Activated CD4-positive, alpha-beta T cell treated with anti-CD3 and anti-CD28 coated beads for 48 hours (primary cell): ENCODE results near the gene KRT77.

Experiments
- DNase-seq: peaks from one replicate; pipeline ENCODE4 v3.0.0-alpha.2; 2020

Gene KRT77

DNA sequence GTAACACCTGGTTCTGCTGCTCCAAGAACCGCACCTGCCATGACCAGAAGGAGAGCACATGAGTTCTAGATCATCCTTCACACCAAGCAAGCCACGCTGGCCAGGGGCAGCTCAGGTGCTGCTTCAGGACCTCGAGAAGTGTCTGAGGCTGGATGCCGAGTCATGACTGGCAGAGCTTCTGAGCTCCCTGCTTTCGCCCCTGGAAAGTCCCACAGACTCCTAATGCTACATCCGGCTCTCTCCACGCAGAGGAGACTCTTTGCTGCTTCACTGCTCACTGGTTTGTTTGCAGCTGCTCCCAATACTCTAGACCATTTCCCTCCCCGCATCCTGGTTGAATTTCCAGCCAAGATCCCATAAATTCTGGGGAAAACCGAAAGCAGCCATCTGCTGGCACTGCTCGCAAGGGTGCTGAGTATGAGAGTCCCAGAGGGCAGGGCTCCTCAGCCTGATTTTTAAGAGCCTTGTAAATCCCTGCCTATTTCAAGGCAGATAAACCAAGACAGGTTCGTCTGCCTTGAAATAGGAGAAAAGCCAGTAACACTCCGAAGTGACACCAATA is 52.7 kb downstream of the KRT77 start:
- no peak for DNase-seq

DNA sequence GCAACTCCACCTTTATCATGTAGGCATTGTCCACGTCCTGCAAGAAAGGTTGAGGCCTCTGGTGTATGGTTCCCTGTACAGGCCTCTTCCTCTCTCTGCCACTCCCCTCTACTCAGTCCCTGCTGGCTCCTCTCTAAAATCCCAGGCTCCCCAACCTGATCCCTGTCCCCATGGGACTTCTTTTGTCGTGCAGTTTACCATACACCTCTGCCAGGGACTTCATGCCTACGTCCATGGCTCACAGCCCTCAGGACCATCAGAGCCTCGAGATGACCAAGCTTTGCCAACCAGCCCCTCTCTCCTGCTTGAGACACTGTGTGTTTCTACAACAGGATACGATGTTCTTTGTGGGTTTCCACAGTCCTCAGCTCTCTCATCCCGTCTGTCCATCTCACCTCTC is 54.3 kb downstream of the KRT77 start:
- no peak for DNase-seq

DNA sequence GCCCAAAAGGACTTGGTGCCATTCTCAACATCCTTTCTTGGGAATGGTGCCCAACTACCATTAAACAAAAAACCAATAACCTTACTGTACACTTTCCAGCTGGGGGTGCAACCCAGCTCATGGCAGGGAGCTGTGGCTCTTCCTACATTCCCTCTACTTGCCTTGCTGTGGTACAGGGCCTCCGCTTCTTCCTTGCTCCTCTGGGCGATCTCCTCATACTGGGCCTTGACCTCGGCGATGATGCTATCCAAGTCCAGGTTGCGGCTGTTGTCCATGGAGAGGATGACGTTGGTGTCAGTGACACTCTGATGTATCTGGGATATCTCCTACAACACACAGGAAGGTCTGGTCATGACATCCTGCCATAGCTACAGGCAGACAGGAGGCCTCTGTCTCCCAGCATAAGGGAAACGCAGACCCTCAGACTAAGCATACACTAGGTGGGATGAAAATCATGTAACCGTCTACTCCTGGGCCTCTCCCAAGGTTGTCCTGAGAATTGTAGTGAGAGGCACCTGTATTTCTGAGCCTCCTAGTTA is 55.2 kb downstream of the KRT77 start:
- no peak for DNase-seq

DNA sequence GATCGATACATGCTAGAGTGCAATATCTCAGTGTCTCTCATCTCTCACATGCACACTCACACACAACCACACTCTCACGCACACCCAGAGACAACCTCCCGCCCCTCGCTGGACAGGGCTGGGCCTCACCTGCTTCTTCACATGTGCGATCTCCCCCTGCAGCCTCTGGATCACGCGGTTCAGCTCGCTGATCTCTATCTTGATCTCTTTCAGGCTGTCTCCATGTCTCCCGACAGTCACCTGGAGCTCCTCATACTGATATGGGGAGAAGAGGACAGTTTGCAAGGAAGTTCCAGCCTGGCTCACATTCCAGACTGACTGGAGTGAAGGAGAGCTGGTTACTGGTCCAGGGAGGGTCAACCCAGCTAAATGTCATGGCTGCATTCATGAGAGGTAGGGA is 55.7 kb downstream of the KRT77 start:
- DNase-seq = no peak

DNA sequence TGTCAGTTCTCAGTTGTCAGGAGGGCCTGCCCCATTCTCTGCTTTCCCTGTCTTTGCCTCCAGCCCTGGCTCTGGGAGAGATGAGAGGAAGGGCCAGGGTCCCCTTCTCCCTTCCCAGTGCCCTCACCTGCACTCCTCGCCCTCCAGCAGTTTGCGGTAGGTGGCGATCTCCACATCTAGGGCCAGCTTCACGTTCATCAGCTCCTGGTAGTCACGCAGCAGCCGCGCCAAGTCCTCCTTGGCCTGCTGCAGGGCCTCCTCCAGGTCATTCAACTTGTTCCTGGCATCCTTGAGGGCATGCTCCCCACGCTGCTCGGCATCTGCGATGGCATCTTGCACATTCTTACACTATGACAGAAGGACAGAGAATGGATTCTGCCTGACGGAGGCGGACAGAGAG is 56.7 kb downstream of the KRT77 start:
- no peak for DNase-seq

DNA sequence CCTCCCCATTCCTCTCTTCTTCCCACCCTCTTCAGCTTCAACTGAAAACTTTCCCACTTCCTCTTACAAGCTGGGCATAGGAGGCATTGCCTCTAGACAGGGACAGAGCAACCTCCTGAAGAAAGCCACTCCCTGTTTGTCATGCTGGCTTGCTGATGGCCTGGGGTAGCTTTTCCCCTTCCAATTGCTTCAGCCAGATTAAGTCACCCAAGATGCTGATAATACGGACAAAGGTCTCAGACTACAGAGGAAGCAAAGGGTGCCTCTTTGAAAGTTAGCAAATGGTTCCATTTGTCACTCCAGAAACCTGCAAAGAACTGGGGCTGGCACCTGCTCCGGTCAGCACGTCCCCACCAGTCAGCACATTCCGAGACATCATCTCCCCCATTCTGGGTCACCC is 57.3 kb downstream of the KRT77 start:
- DNase-seq = no peak

DNA sequence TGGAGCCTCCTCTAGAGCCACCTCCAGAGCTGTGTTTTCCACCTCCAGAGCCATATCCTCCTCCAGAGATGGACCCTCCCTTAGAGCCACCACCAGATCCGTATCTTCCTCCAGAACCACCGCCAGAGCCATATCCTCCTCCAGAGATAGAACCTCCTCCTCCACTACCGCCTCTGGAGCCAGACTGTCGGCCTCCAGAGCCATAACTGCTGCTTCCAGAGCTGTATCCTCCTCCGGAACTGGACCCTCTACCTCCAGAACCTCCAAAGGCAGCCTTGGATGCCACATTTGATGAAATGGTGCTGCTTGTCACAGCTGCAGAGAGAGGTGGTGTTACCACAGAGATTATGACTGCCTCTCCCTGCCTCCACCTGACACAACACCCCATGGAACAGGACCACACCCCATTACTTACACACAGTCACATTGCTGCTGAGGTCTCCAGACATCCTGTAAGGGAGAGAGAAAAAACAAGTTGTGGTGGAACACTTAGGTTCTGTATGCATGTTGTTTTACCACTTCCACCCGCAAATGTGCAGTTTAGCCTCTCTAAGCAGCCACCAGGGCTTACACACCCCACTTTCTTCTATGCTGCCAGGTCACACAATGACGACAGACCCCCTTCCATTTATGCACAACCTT is 58.1 kb downstream of the KRT77 start:
- peak; percentile 22 for DNase-seq

DNA sequence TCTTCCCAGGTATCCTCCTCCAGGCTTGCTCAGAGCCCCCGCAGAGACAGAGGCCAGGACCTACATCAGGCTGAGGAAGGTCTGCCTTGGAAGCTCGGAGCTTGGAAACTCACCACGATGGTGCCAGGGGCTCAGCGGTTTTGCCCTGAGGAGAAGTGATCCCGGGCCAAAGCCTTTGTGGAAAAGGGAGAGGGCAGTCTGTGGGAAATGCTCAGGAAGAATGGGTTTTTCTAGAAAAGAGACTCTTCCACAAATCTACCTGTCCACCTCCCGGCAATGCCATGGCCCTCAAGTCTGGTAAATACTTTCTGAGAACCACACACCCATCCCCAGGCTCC is 59.3 kb downstream of the KRT77 start:
- DNase-seq = no peak

DNA sequence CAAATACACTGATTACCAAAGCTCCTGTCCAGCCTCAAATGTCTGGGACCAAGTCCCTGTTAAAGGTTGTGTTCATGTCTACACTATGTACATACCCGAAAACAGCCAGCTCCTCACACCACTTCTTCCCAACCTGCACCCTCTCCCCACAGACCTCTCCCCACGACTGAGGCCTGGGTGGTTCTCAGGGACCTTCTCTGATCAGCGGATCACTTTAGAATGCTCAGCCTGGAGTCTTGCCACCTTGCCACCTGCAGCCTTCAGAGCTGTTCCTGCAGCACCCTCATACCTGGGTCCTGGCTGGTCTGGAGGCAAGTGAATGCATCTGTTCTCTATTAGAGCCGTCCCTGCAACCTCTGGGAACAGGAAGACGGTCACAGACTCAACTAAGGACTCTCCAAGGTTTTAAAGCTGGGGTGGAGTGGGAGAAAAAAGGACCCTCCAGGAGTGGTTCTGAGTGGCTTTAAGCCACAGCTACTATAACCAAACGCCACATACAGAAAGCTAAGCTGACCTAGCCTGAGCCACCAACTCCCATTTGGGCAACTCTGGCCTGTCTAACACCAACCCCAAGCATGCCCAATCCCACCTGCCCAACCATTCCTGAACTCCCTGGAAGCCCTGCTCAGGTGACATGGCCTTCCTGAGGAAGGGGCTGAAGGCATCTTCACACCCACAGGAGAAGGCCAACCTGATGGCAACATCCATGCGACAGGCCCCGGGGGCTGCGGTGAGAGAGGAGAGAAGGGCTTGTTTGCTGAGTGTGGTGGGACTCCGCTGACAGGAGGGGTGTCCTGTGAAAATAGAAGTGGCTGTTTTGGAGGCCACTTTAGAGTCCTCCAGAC is 59.9 kb downstream of the KRT77 start:
- no peak for DNase-seq

DNA sequence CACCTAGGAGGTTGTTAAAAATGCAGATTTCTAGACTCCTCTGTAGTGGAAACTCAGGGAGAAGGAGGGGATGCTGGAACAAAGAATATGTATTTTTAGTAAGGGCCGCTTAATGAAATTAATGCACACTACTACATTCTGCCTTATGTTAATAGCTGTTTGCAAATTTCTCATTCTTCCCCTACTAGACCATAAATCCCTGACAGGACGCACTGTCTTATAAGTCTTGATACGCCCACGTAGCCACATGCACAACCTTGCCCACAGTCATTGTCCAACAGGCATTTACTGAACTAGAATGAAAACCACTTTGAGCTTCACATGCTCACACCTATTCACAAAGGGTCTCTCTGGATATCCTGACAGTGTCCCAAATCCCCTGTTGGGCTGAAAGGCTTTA is 61.9 kb downstream of the KRT77 start:
- no peak for DNase-seq
